ENCODE measurements around the gene ZNF384.

Gene ZNF384

GRCh38 chr12:6653342-6653741 lies 35.8 kb downstream of the ZNF384 start:
- DNase-seq: no peak

- no peak for DNase-seq
These were observed 36.8 kb downstream of the ZNF384 start for GRCh38 chr12:6652391-6652790.

- no peak for DNase-seq
These were observed 38.3 kb downstream of the ZNF384 start for GRCh38 chr12:6650832-6651231.

DNA sequence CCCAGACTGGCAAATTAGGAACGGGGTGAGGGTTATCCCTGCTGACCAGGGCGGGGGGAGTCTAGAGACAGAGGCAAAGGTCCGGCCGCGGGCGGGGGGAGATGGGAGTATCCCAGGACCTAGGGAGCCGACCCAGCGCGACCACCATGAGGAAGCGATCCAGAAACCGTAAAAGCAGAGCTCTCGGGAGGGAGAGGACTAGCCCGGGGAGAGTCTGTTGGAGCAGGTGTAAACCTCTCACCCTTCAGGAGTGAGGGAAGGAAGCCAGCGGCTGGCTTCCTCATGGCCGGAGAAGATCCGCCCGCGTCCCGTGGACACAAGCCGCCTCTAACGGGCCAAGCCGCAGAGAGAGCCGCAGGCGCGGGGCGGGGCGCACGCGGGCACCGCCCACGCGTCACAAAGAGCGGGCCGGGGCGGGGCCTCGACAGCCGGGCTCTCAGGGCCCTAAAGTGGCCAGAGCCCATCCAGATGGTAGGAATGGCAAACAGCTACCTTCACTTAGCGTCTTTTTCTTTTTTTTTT lies 42.0 kb downstream of the ZNF384 start, which contains the start of gene ACRBP:
TSS of gene ACRBP (minus strand) at position 350 of the 522 bp plus-strand sequence. CDS start at position 284, 66 bp downstream.
- DNase-seq: no peak

DNA sequence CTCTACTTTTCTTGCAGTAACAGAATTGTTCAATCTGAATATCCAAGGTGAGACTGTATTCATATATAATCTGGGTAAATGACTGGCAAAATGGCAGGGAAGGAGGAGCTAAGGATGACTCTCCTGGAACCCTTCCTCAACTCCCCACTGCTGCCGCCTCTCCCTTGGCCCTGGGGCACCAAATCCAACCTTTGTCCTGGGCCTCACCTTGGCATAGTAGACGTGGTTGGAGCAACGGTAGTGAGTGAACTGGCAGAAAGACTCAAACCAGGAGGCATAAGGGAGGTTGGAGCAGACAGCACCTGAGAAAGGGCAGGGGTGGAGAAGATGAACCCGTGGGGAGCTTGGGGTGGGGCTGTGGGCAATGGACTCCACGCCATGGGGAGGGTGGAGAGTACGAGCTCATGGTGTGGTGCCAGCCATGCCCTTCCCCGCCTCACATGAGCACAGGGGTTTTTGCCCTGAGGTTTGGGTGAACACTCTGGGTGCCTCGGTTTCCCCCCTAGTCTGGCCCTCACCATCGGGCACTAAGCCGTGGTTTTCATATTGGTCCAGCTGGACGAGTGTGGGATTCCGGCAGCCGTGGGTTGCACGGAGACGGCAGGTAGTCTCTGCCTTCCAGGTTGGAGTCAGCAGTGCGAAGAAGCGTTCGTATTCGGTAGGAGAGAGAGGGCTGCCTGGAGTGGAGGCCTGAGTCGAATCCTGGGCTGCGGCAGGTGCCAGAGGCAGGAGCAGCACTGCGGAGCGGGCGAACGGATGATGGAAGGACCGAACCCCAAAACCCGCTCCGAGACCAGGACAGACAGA lies 42.7 kb downstream of the ZNF384 start:
- no peak for DNase-seq

- DNase-seq: no peak
These were observed 44.3 kb downstream of the ZNF384 start for GRCh38 chr12:6644903-6645302.

DNA sequence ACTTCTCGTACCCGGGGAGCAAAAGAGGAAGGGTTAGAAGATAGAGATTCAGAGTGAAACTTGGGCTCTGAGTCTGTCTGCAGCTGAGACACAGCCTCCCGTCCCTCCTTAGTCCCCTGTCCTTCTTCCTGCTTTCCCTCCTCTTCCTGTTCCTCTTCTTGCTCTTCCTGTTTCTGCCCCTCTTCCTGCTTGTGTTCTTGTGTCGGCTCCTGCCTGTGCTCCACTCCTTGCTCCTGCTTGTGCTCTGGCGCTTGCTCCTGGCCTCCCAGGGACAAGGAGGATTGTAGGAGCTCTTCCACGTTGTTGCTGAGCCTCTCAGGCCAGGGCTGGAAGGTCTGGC lies 44.9 kb downstream of the ZNF384 start:
- no peak for DNase-seq

- DNase-seq: no peak
These were observed 45.5 kb downstream of the ZNF384 start for GRCh38 chr12:6643569-6644256.

DNA sequence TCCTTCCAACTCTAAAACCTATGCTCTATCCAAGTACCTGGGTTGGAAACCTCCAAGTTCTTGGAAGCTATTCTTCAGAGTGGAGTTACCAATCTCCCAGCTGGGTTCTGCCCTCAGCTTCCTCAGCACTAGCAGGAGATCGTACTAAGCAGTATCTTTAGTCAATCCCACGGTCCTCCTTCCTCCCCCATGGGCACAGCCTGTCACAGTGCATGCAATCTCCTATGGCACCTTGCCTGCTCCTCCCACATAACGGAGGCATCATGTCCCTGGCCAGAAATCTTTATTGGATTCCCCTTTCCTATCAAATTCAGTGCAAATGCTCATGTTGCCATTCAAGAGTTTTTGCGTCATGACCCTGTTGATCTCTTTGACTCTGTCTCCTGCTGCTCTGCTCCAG lies 48.0 kb downstream of the ZNF384 start:
- DNase-seq: no peak

GRCh38 chr12:6640497-6640896 lies 48.7 kb downstream of the ZNF384 start:
- no peak for DNase-seq

GRCh38 chr12:6639151-6639801 lies 49.9 kb downstream of the ZNF384 start:
- DNase-seq: no peak

DNA sequence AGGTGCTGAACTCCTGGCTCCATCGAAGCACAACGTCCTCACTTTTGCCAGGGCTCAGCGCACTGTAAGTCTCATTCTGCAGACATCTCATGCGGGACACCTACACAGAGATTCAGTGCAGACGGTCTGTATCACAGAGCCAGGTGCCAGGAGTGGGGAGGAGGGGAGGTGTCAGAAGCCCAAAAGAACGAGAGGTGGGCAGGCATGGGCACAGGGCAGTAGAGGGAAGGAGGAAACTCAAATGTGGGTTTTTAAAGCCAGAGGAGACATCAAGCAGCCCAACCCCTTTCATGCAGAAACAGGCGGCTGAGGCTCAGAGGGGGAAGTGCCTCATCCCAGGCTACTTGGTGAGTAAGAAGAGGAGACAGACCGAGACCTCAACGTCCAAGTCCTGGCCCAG lies 50.9 kb downstream of the ZNF384 start:
- no peak for DNase-seq

DNA sequence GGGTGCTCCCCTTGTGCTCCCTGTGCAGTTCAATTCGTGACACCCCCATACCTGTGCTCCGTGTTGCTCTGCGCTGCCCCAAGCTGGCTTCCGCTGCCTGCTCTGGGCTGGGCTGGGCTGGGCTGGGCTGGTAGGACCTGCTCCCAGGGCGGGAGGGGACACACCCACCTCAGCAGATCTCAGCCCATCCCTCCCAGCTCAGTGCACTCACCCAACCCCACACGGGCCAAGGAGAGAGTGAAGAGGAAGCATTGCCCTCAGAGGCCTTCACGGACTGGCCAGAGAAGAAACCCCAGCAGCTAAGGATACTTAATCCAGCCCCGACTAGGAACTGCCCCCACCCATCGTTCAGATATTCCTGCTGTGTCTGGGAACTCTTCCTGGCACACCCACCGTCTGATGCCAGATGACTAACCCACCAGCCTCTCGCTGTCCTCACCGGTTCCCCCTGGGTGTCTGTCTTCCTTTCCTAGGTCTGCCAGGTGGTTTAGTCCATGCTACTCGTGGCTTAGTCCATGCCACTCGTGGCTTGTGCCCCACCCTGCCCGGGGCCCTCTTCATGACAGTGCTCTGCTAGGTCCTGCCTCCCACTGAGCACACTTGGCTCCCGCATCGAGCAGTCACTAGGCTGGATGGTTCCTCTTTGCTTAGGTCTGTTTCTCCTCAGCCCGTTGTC lies 53.2 kb downstream of the ZNF384 start, which contains the start of gene LPAR5:
TSS of gene LPAR5 (minus strand) at position 104 of the 676 bp plus-strand sequence. CDS start 14,711 bp downstream, outside the sequence.
- DNase-seq: no peak

- no peak for DNase-seq
These were observed 53.8 kb downstream of the ZNF384 start for GRCh38 chr12:6635375-6635855.

- no peak for DNase-seq
These were observed 56.9 kb downstream of the ZNF384 start for GRCh38 chr12:6632026-6632983.

GRCh38 chr12:6631549-6631961 lies 57.6 kb downstream of the ZNF384 start:
- no peak for DNase-seq

- DNase-seq: no peak
These were observed 58.4 kb downstream of the ZNF384 start for GRCh38 chr12:6630736-6631135.

- no peak for DNase-seq
These were observed 61.6 kb downstream of the ZNF384 start for GRCh38 chr12:6627616-6628015.

- DNase-seq: no peak
These were observed 62.4 kb downstream of the ZNF384 start for GRCh38 chr12:6626654-6627283.

DNA sequence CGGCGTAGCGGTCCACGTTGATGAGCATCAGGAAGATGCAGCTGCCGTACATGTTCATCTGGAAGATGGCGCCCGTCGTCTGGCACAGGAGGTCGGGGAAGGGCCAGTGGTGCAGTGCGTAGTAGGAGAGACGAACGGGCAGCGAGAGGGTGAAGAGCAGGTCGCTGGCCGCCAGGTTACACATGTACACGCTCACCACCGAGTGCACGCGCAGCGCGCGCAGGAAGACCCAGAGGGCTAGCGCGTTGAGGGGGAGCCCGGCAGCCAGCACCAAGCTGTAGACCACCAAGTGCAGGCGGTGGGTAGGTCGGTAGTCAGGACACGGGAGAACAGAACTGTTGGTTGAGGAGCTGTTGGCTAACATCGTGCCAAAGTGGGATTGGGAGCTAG lies 68.3 kb downstream of the ZNF384 start:
- no peak for DNase-seq

All from NCI-H187 treated with DMSO at 0.1 percent for 48 hours (cell line).